H1 (cell line): ENCODE data around the gene ROR1. TPM values are rescaled to one million over a fixed set of nuclear protein-coding genes. Genes with fewer than 3 reads are reported as not detected.

Source experiments
- BCL11A ChIP-seq, 2 experiments: IDR thresholded peaks; one replicate each; pipeline ENCODE4 v1.6.1; 2011; ENCODE audit warnings: low read depth in 2 of 2, low read length in 2 of 2, mild to moderate bottlenecking in 2 of 2
- CHD1 ChIP-seq: IDR thresholded peaks from 2 replicates; pipeline ENCODE4 v1.6.1; 2012; ENCODE audit warnings: low read depth, low read length, improper control_type of control experiment
- CREB1 ChIP-seq: IDR thresholded peaks from 2 replicates; pipeline ENCODE4 v1.6.1; 2012; ENCODE audit warnings: inconsistent platforms
- polyA plus RNA-seq, 7 experiments: library from polyadenylated mRNA; depleted of rRNA in 3 of 7; stranded (reverse) in 5 of 7; unstranded in 2 of 7; fragments of >200 nt in 5 of 7; fragments of 200-250 nt in 2 of 7; gene quantifications; 1 replicate in 5 of 7; 2 replicates in 1 of 7; 4 replicates in 1 of 7; pipeline versions ENCODE4 v1.2.1 to v1.2.3, GENCODE V29; 2011 to 2013; ENCODE audit warnings: missing spikeins in 2 of 7, mixed read lengths in 2 of 7
- total RNA-seq: library from RNA; stranded (reverse); fragmentation: NEBNext Ultra II Directional; extraction: Animal tissue kit (Norgen Biotek cat#: 25700); gene quantifications from 2 replicates; pipeline ENCODE4 v1.2.1, GENCODE V29; 2021

Gene ROR1
- total and polyA plus RNA-seq, 2 of the 8 experiments (the other 6 are each of a cell fraction or from before 2014, with no cell fraction given): 33.6 to 73.6 TPM

- TF ChIP-seq BCL11A (IDR thresholded peaks at IDR 0.05; ENCODE audit: low read depth in 2 of 2, low read length in 2 of 2): no peak
- TF ChIP-seq CREB1: no peak
- TF ChIP-seq CHD1: no peak
Observed at GRCh38 chr1:64150729-64151230, 377.0 kb downstream of the ROR1 start (continued).
